NCI-H2107 treated with DMSO at 0.1 percent for 48 hours (cell line): ENCODE results near the gene PSMB8.

Source experiments
- DNase-seq: peaks from one replicate; lab custom pipeline; 2025; ENCODE audit not compliant: unreplicated experiment; lab: John Stamatoyannopoulos, UW

PSMB8 gene

DNA sequence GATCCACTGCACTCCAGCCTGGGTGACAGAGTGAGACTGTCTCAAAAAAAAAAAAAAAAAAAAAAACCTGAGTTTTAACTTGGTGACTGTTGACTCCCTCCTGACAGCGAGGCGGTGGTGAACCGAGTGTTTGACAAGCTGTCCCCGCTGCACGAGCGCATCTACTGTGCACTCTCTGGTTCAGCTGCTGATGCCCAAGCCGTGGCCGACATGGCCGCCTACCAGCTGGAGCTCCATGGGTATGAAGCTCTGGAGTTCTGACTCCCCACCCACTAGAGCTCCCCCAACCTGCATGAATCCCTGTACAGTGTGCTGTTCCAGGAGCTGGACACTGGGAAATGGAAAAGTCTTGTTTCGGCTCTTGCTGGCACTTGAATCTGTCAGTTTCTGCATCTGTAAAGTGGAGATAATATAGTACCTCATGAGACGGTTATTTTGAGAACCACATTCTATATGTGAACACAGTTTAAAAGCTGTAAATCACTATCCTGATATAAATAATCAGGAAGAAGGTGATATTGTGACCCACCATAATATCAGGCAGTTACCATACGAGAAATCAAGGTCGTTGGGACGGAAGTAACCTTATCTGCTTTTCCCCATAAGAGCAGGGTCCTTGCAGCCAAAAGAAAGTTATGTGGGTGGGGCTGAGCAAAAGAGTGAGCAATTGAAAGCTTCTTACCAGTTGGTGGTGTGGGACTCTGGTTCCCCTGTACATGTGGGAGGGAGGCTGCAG lies 13.5 kb upstream of the PSMB8 start:
- no peak for DNase-seq

GRCh38 chr6:32855467-32856174 lies 11.8 kb upstream of the PSMB8 start:
- DNase-seq: no peak

GRCh38 chr6:32854376-32855178 lies 10.7 kb upstream of the PSMB8 start:
- DNase-seq: no peak

DNA sequence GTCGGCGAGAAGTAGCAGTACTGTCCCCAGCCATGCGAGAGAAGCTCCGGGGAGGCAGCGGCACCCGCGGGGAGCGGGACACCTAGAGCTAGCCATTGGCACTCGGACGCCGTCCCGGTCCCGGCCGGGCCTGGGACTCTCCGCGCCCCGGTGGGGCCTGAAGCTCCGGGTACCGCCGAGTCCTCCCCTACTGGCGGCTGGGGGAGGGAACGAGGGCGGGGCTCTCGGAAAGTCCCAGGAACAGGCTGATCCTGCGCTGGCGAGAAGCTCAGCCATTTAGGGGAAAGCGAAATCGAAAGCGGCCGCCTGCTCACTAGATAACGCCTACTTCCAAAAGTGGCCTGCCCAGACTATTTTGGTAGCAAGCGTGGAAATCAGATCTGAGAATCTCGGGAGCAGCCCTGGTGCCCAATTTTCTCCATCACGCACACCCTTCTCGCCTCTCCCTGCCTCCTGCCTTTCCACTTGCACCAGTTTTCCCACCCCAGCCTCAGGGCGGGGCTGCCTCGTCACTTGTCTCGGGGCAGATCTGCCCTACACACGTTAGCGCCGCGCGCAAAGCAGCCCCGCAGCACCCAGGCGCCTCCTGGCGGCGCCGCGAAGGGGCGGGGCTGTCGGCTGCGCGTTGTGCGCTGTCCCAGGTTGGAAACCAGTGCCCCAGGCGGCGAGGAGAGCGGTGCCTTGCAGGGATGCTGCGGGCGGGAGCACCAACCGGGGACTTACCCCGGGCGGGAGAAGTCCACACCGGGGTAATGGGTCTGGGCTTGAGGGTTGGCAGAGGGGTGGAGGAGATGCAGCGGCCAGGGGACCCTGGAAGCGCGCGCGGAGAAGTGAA lies 9.9 kb upstream of the PSMB8 start, which contains the start of the genes PSMB9 and TAP1:
Gene PSMB9 (plus strand): TSS at position 652 of the 835 bp plus-strand sequence. CDS start 38 bp downstream, at position 690.
Gene TAP1 (minus strand): TSS at position 164 of the 835 bp plus-strand sequence. CDS start 68 bp downstream, at position 96.
- DNase-seq: peak; percentile 70

GRCh38 chr6:32852844-32853540 lies 9.1 kb upstream of the PSMB8 start:
- DNase-seq: no peak

- no peak for DNase-seq
These were observed 8.4 kb upstream of the PSMB8 start for GRCh38 chr6:32852018-32852843.

DNA sequence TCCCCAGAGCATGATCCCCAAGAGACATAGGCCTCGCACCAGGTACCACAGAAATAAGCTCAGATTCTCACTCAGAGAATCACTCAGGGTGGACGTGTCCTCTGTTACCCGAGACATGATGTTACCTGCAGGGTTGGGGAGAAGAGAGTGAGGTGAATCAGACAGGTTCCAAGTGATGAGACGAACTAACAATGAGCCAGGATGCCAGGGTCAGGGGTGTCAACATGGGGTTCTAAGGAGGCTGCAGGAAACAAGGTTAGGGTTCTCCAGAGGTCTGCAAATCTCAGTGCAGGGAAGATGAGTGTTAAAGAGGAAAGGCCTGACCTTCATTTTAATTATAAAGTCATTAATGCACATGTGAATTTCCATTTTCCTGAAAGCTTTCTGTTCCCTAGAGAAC lies 7.2 kb upstream of the PSMB8 start:
- no peak for DNase-seq

DNA sequence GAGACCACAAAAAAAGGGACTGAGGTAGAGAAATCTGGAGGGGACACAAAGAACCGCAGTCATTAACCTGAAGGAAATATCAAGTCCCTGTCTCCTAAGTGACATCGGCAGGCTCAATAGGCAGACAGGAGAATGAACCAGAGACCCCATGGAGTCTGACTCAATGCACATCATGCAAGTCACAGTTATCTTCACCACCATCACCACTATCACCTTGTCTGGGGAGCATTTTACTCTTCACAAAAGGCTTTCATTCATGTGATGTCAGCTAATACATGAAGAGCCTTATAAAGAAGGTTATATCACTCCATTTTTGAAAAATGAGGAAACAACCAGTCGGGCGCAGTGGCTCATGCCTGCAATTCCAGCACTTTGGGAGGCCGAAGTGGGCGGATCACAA lies 5.3 kb upstream of the PSMB8 start:
- no peak for DNase-seq

- DNase-seq: no peak
These were observed 3.9 kb upstream of the PSMB8 start for GRCh38 chr6:32847795-32848194.

- no peak for DNase-seq
These were observed 3.2 kb upstream of the PSMB8 start for GRCh38 chr6:32847004-32847403.

DNA sequence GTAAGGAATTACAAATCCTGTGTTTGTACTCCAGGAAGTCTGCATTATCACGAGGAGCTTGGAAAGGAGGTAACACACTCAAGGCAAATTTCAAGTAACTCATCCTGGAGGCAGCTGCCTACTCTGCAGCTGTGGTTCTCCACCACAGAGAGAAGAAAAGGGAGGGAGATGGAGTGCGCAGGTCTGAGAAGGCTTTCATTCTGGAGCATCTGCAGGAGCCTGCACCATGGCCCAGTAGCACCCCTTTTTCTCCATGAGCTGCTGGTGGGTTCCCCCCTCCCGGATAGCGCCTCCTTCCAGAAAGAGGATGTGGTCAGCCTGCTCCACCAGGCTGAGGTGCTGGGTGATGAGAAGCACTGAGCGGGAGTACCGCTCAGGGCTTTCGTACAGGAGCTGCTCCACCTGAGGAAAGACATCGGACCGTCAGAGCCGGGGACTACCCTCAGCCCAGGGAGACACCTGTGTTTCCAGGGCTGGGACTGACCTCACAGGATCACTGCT lies 1.6 kb upstream of the PSMB8 start:
- no peak for DNase-seq

GRCh38 chr6:32844839-32845383 lies 1.1 kb upstream of the PSMB8 start:
- DNase-seq: no peak

- peak; percentile 11 for DNase-seq
These were observed 392 bp downstream of the PSMB8 start for GRCh38 chr6:32843331-32843978.

GRCh38 chr6:32842690-32843089 lies 1.2 kb downstream of the PSMB8 start:
- DNase-seq: no peak

GRCh38 chr6:32842021-32842650 lies 1.7 kb downstream of the PSMB8 start:
- DNase-seq: no peak

- DNase-seq: no peak
These were observed 3.1 kb downstream of the PSMB8 start for GRCh38 chr6:32840604-32841246.

DNA sequence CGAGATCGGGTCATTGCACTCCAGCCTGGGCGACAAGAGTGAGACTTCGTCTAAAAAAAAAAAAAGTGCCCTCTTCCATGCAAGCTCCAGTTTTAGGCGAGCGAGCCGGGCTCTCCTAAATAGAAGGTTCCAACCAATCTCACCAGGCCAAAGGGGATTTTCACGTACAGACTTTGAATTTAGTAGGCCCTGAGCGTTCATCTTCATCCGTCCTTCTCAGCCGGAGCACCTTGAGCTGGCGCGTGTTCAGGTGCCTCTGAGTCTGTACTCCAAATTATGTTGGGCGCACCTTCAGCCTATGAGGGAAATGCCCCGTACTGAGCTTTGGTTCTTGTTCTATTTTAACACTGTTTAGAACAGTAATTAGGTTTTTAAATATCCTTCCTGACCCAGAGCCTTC lies 4.5 kb downstream of the PSMB8 start:
- DNase-seq: no peak
